ENCODE results near the gene SREBF1. TPM values are rescaled to one million over a fixed set of nuclear protein-coding genes. Genes with fewer than 3 reads are reported as not detected.

SREBF1 gene
- total RNA-seq, 1 experiment from 2014 or later, result 74.1 TPM

- Histone ChIP-seq H3K36me3 (no peaks in the 10 kb centered on the region), H3K27ac (no peak overlapping the region), H3K9me3 (replicated peaks) (no peaks in the 10 kb centered on the region), H3K4me3 (no peak overlapping the region), H3K4me1 (peaks cover 28% of the 10 kb centered on the region), H3K27me3 (no peaks in the 10 kb centered on the region)
- peak in 1 of 2 experiments; percentile 60 for DNase-seq
Measured at GRCh38 chr17:17826942-17827785, 9.6 kb downstream of the SREBF1 start.

- DNase-seq, result no peak
- peaks cover 28% of the 10 kb centered on the region for H3K4me1 ChIP-seq
- H3K27ac ChIP-seq, result no peak overlapping the region
- H3K27me3 ChIP-seq, result no peaks in the 10 kb centered on the region
- H3K36me3 ChIP-seq, result no peaks in the 10 kb centered on the region
- no peak overlapping the region for H3K4me3 ChIP-seq
- H3K9me3 ChIP-seq (replicated peaks), result no peaks in the 10 kb centered on the region
Measured at GRCh38 chr17:17826342-17826713, 10.5 kb downstream of the SREBF1 start.

- Histone ChIP-seq H3K27ac (no peak overlapping the region), H3K4me1 (peaks cover 29% of the 10 kb centered on the region), H3K4me3 (no peak overlapping the region), H3K27me3 (no peaks in the 10 kb centered on the region), H3K36me3 (no peaks in the 10 kb centered on the region), H3K9me3 (replicated peaks) (no peaks in the 10 kb centered on the region)
- DNase-seq, result peak in 1 of 2 experiments; percentile 58
Measured at GRCh38 chr17:17824783-17825614, 11.8 kb downstream of the SREBF1 start.

GRCh38 chr17:17824119-17824782, 12.5 kb downstream of the SREBF1 start:
- Histone ChIP-seq H3K27ac (peak overlapping the region; percentile 71), H3K4me3 (peak overlapping the region; percentile 48), H3K36me3 (no peaks in the 10 kb centered on the region), H3K27me3 (no peaks in the 10 kb centered on the region), H3K9me3 (replicated peaks) (no peaks in the 10 kb centered on the region), H3K4me1 (peaks cover 35% of the 10 kb centered on the region)
- DNase-seq, result peak in 1 of 2 experiments; percentile 82

GRCh38 chr17:17823433-17824118, 13.2 kb downstream of the SREBF1 start:
- H3K27ac ChIP-seq, result peak overlapping the region; percentile 71
- H3K4me1 ChIP-seq, result peaks cover 35% of the 10 kb centered on the region
- DNase-seq, result peak; percentile 99 to 100
- peak overlapping the region; percentile 48 for H3K4me3 ChIP-seq
- H3K27me3 ChIP-seq, result no peaks in the 10 kb centered on the region
- no peaks in the 10 kb centered on the region for H3K9me3 ChIP-seq (replicated peaks)
- H3K36me3 ChIP-seq, result no peaks in the 10 kb centered on the region

- H3K4me1 ChIP-seq, result peaks cover 35% of the 10 kb centered on the region
- no peaks in the 10 kb centered on the region for H3K27me3 ChIP-seq
- H3K4me3 ChIP-seq, result no peak overlapping the region
- no peaks in the 10 kb centered on the region for H3K9me3 ChIP-seq (replicated peaks)
- H3K36me3 ChIP-seq, result no peaks in the 10 kb centered on the region
- H3K27ac ChIP-seq, result no peak overlapping the region
- no peak for DNase-seq
Measured at GRCh38 chr17:17822616-17823015, 14.2 kb downstream of the SREBF1 start.

GRCh38 chr17:17822189-17822588, 14.6 kb downstream of the SREBF1 start:
- Histone ChIP-seq H3K27ac (no peak overlapping the region), H3K27me3 (no peaks in the 10 kb centered on the region), H3K36me3 (no peaks in the 10 kb centered on the region), H3K4me3 (no peak overlapping the region), H3K4me1 (peaks cover 33% of the 10 kb centered on the region), H3K9me3 (replicated peaks) (no peaks in the 10 kb centered on the region)
- DNase-seq, result no peak

- H3K4me1 ChIP-seq, result peaks cover 30% of the 10 kb centered on the region
- H3K27ac ChIP-seq, result no peak overlapping the region
- DNase-seq, result no peak
- H3K36me3 ChIP-seq, result no peaks in the 10 kb centered on the region
- H3K9me3 ChIP-seq (replicated peaks), result no peaks in the 10 kb centered on the region
- H3K27me3 ChIP-seq, result no peaks in the 10 kb centered on the region
- no peak overlapping the region for H3K4me3 ChIP-seq
Measured at GRCh38 chr17:17820463-17821158, 16.2 kb downstream of the SREBF1 start.

- H3K4me1 ChIP-seq, result peaks cover 35% of the 10 kb centered on the region
- no peak overlapping the region for H3K27ac ChIP-seq
Measured at GRCh38 chr17:17820046-17820445, 16.7 kb downstream of the SREBF1 start.

GRCh38 chr17:17819561-17819995, 17.2 kb downstream of the SREBF1 start:
- H3K9me3 ChIP-seq (replicated peaks), result no peaks in the 10 kb centered on the region
- H3K27ac ChIP-seq, result no peak overlapping the region
- no peaks in the 10 kb centered on the region for H3K27me3 ChIP-seq
- peak; percentile 91 to 92 for DNase-seq
- no peak overlapping the region for H3K4me3 ChIP-seq
- no peaks in the 10 kb centered on the region for H3K36me3 ChIP-seq
- H3K4me1 ChIP-seq, result peaks cover 35% of the 10 kb centered on the region

More at GRCh38 chr17:17820046-17820445, 16.7 kb downstream of the SREBF1 start:
- H3K4me3 ChIP-seq, result no peak overlapping the region
- no peaks in the 10 kb centered on the region for H3K9me3 ChIP-seq (replicated peaks)
- no peaks in the 10 kb centered on the region for H3K27me3 ChIP-seq
- DNase-seq, result no peak
- H3K36me3 ChIP-seq, result no peaks in the 10 kb centered on the region

- Histone ChIP-seq H3K36me3 (no peaks in the 10 kb centered on the region), H3K4me1 (peaks cover 35% of the 10 kb centered on the region), H3K27ac (no peak overlapping the region), H3K27me3 (no peaks in the 10 kb centered on the region), H3K4me3 (no peak overlapping the region), H3K9me3 (replicated peaks) (no peaks in the 10 kb centered on the region)
- DNase-seq, result no peak
Measured at GRCh38 chr17:17819111-17819510, 17.7 kb downstream of the SREBF1 start.

- H3K9me3 ChIP-seq (replicated peaks), result no peaks in the 10 kb centered on the region
- peaks cover 38% of the 10 kb centered on the region for H3K4me1 ChIP-seq
- peak; percentile 81 to 86 for DNase-seq
- no peak overlapping the region for H3K27ac ChIP-seq
- H3K4me3 ChIP-seq, result no peak overlapping the region
- H3K36me3 ChIP-seq, result no peaks in the 10 kb centered on the region
- H3K27me3 ChIP-seq, result no peaks in the 10 kb centered on the region
Measured at GRCh38 chr17:17818088-17818526, 18.7 kb downstream of the SREBF1 start.

GRCh38 chr17:17817552-17817947, 19.2 kb downstream of the SREBF1 start:
- Histone ChIP-seq H3K27me3 (no peaks in the 10 kb centered on the region), H3K9me3 (replicated peaks) (no peaks in the 10 kb centered on the region), H3K27ac (no peak overlapping the region), H3K4me1 (peaks cover 32% of the 10 kb centered on the region), H3K36me3 (no peaks in the 10 kb centered on the region), H3K4me3 (no peak overlapping the region)
- no peak for DNase-seq
